WTC11 (cell line): ENCODE measurements around the gene PTP4A2.
"Not testable (repeated sequence)": the region's sequence is repeated elsewhere in the genome, so short reads cannot be mapped to it uniquely, and the experiment has no call there.

ENCODE experiments used
- HMGXB4 ChIP-seq: sonication (generic); formaldehyde crosslinking; IDR thresholded peaks from 2 replicates; pipeline ENCODE4 v1.8.1; 2023; ENCODE audit warnings: mild to moderate bottlenecking, moderate library complexity, missing genetic modification reagents
- USF1 ChIP-seq: sonication (generic); formaldehyde crosslinking; IDR thresholded peaks from 2 replicates; pipeline ENCODE4 v1.8.0; 2022; ENCODE audit warnings: mild to moderate bottlenecking, missing genetic modification reagents
- TF ChIP-seq, protein P1 (sequence below): fragments of 200-600 bp; IDR thresholded peaks from 2 replicates; pipeline ENCODE4 v1.8.0; 2022; ENCODE audit warnings: antibody characterized with exemption

DNA sequence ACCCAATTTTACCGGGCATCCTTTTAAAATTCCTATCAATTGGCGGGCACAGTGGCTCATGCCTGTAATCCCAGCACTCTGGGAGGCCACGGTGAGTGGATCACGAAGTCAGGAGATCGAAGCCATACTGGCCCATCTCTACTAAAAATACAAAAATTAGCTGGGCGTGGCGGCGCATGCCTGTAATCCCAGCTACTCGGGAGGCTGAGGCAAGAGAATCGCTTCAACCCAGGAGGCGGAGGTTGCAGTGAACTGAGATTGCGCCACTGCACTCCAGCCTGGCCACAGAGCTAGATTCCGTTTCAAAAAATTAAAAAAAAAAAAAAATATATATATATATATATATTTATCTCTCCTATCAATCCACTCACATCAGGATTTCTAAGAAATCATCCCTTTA, 12.3 kb downstream of the PTP4A2 start:
- TF ChIP-seq USF1, HMGXB4 (CRISPR knock-in tag): not testable (repeated sequence)
- TF ChIP-seq, protein P1, sequence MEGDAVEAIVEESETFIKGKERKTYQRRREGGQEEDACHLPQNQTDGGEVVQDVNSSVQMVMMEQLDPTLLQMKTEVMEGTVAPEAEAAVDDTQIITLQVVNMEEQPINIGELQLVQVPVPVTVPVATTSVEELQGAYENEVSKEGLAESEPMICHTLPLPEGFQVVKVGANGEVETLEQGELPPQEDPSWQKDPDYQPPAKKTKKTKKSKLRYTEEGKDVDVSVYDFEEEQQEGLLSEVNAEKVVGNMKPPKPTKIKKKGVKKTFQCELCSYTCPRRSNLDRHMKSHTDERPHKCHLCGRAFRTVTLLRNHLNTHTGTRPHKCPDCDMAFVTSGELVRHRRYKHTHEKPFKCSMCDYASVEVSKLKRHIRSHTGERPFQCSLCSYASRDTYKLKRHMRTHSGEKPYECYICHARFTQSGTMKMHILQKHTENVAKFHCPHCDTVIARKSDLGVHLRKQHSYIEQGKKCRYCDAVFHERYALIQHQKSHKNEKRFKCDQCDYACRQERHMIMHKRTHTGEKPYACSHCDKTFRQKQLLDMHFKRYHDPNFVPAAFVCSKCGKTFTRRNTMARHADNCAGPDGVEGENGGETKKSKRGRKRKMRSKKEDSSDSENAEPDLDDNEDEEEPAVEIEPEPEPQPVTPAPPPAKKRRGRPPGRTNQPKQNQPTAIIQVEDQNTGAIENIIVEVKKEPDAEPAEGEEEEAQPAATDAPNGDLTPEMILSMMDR, result not testable (repeated sequence)
